NB4 (cell line): Measurements from ENCODE around the gene PDZRN3.

ENCODE experiments used
- DNase-seq: peaks from one replicate; pipeline ENCODE4 v3.0.0; 2010; ENCODE audit warnings: low read depth
- H3K4me3 ChIP-seq: one replicate; pipeline ENCODE4 v1.5.1; 2011; ENCODE audit warnings: mild to moderate bottlenecking, low read depth, low read length, moderate library complexity
- MAX ChIP-seq: IDR thresholded peaks from 2 replicates; pipeline ENCODE4 v1.6.1; 2011; ENCODE audit warnings: low read depth, low read length
- MYC ChIP-seq: IDR thresholded peaks from 2 replicates; pipeline ENCODE4 v1.6.1; 2011; ENCODE audit warnings: low read depth, low read length
- POLR2A ChIP-seq: IDR thresholded peaks from 2 replicates; pipeline ENCODE4 v1.6.1; 2011; ENCODE audit warnings: mild to moderate bottlenecking; ENCODE audit not compliant: insufficient read length; ENCODE audit errors: extremely low read depth
- TF ChIP-seq, protein P1 (sequence below): IDR thresholded peaks from one replicate; pipeline ENCODE4 v1.5.1; 2012; ENCODE audit warnings: low read depth, low read length

Gene PDZRN3

GRCh38 chr3:73380735-73381532 is 243.8 kb downstream of the PDZRN3 start:
- H3K4me3 ChIP-seq, result no peak overlapping the region
- DNase-seq, result no peak
- TF ChIP-seq POLR2A (no peak), MYC (no peak), MAX (no peak)
- TF ChIP-seq, protein P1, sequence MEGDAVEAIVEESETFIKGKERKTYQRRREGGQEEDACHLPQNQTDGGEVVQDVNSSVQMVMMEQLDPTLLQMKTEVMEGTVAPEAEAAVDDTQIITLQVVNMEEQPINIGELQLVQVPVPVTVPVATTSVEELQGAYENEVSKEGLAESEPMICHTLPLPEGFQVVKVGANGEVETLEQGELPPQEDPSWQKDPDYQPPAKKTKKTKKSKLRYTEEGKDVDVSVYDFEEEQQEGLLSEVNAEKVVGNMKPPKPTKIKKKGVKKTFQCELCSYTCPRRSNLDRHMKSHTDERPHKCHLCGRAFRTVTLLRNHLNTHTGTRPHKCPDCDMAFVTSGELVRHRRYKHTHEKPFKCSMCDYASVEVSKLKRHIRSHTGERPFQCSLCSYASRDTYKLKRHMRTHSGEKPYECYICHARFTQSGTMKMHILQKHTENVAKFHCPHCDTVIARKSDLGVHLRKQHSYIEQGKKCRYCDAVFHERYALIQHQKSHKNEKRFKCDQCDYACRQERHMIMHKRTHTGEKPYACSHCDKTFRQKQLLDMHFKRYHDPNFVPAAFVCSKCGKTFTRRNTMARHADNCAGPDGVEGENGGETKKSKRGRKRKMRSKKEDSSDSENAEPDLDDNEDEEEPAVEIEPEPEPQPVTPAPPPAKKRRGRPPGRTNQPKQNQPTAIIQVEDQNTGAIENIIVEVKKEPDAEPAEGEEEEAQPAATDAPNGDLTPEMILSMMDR, result no peak

DNA sequence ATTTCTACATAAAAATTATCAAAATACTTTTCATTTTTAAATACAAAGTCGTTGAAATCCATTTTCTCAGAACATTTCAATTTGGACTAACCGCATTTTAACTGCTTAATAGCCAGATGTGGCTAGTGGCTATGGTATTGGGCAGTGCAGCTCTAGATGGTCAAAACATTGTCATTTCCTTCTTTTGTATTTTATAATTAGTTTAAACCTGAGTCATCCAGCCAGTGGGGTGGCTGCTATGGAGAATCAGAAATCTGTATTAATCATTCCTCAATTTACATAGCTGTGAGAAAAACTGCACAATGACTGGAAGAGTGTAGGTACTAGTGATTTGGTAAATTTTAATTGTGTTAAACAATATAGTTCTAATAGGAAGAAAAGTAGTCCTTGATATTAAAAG is 245.3 kb downstream of the PDZRN3 start:
- TF ChIP-seq MYC, result no peak
- TF ChIP-seq POLR2A, result no peak
- TF ChIP-seq MAX, result no peak
- TF ChIP-seq, protein P1, result no peak
- DNase-seq, result no peak
- H3K4me3 ChIP-seq, result no peak overlapping the region

- H3K4me3 ChIP-seq, result no peak overlapping the region
- peak; percentile 35 for DNase-seq
- TF ChIP-seq MYC, result no peak
Observed at GRCh38 chr3:73378207-73378606, 246.5 kb downstream of the PDZRN3 start.

DNA sequence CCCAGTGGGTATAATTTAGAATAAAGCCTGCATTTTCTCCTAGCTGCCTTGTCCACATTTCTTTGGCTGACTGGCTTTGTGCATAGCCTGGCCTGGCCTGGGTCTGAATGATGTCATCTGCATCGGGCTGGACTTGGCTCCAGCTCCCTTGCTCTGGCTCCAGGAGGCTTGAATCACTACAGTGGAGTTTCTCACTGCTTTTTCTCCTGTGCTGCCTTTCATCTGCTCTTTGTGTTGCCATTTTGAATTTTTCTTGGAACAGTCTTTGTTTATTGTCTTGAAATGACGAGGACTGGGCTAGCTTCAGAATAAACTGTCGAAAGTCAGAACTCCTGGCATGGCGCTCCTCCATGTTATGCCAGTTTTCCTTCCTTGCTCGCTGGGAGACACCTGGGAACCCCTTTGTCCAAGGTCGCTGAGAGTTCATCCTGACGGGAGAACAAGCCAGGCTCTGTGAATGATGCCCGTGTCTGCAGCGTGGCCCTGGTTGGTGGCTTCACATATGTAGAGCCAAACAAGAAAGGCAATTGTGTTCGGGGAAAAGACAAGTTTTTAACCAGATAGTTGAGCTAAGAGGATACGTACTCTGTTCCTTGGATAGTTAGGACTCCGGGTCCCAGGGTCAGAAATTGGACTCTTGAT is 258.9 kb downstream of the PDZRN3 start:
- no peak for TF ChIP-seq MAX
- no peak overlapping the region for H3K4me3 ChIP-seq
- no peak for DNase-seq

DNA sequence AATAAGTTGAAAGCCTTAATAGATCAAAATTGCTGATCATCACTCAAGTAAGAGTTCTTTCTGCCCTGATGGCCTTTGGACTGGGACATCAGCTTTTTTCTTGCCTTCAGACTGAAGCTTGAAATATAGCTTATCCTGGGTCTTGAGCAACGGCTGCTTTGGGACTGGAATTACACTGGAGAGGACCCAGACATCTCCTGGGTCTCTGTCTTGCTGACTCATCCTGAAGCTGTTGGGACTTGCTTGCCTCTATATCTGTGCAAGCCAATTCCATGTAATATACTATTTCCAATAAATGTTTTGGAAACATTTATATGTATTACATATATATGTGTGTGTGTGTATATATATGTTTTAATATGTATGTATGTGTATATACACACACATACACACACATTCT is 260.2 kb downstream of the PDZRN3 start:
- no peak overlapping the region for H3K4me3 ChIP-seq
- DNase-seq, result no peak
- TF ChIP-seq MAX (no peak), POLR2A (no peak), MYC (no peak)
- TF ChIP-seq, protein P1, result no peak

GRCh38 chr3:73363093-73363492 is 261.6 kb downstream of the PDZRN3 start:
- DNase-seq, result no peak
- no peak overlapping the region for H3K4me3 ChIP-seq
- TF ChIP-seq, protein P1, result no peak
- TF ChIP-seq POLR2A (no peak), MAX (no peak), MYC (no peak)

- no peak for DNase-seq
- H3K4me3 ChIP-seq, result no peak overlapping the region
- TF ChIP-seq, protein P1, result no peak
- TF ChIP-seq MYC, result no peak
- TF ChIP-seq POLR2A, result no peak
- no peak for TF ChIP-seq MAX
Observed at GRCh38 chr3:73361591-73361990, 263.1 kb downstream of the PDZRN3 start.
